Measurements from ENCODE around the gene LMNB1.

- no peak for TF ChIP-seq CTCF (IDR thresholded peaks at IDR 0.05; ENCODE audit: insufficient read depth, low read length)
- no peak for TF ChIP-seq POLR2AphosphoS5 (IDR thresholded peaks at IDR 0.05; ENCODE audit: low read depth)
Observed at GRCh38 chr5:126752081-126752785, 24.7 kb upstream of the LMNB1 start.
